IMR-90 (cell line): ENCODE measurements around the gene BTD. TPM values are rescaled to one million over a fixed set of nuclear protein-coding genes. Genes with fewer than 3 reads are reported as not detected.

Experiments used
- ATAC-seq: fragments of 200-7000 bp; cut with Tn5 transposase; 2 replicates; pipeline ENCODE4 v1.9.1; 2020; ENCODE audit warnings: low read depth, mild to moderate bottlenecking, moderate library complexity
- BruUV-seq: library from RNA; stranded (reverse); fragments of 400-500 nt; replicated peaks from 2 replicates; lab custom pipeline; 2021; lab: Mats Ljungman, UMichigan
- CTCF ChIA-PET: fragments of 300-600 bp; formaldehyde crosslinking; extraction: SDS; loops from one replicate; lab custom pipeline; 2021; ENCODE audit warnings: antibody characterized with exemption; lab: Yijun Ruan, JAX
- POLR2A ChIA-PET: fragments of 300-600 bp; sonication (Branson Sonifier 250); formaldehyde crosslinking; loops from one replicate; lab custom pipeline; 2022; ENCODE audit warnings: antibody characterized with exemption; ENCODE audit not compliant: unreplicated experiment; lab: Charles Lee
- DNase-seq: peaks from one replicate; pipeline ENCODE4 v3.0.0; 2013
- H2AFZ ChIP-seq: replicated peaks from 2 replicates; pipeline ENCODE3; 2013; ENCODE audit warnings: low read length, mild to moderate bottlenecking; ENCODE audit not compliant: poor library complexity
- H2AK5ac ChIP-seq: 2 replicates; pipeline ENCODE4 v1.6.1; 2013; ENCODE audit warnings: low read depth, low read length, inconsistent platforms
- H2AK9ac ChIP-seq: replicated peaks from 2 replicates; pipeline ENCODE3; 2013; ENCODE audit warnings: mild to moderate bottlenecking, low read depth, low read length, moderate library complexity; ENCODE audit not compliant: poor library complexity
- H2BK120ac ChIP-seq: 2 replicates; pipeline ENCODE4 v1.6.1; 2013; ENCODE audit warnings: low read depth, low read length, inconsistent platforms
- H2BK15ac ChIP-seq: 3 replicates; pipeline ENCODE4 v1.6.1; 2013; ENCODE audit warnings: low read depth, low read length, inconsistent platforms
- H2BK20ac ChIP-seq: 2 replicates; pipeline ENCODE4 v1.6.1; 2013; ENCODE audit warnings: low read depth, mild to moderate bottlenecking, inconsistent platforms, low read length, moderate library complexity
- H2BK5ac ChIP-seq: 2 replicates; pipeline ENCODE4 v1.6.1; 2013; ENCODE audit warnings: mild to moderate bottlenecking, low read depth, low read length, inconsistent platforms; ENCODE audit not compliant: poor library complexity, severe bottlenecking
- H3K14ac ChIP-seq: replicated peaks from 2 replicates; pipeline ENCODE4 v1.6.1; 2013; ENCODE audit warnings: low read depth, low read length, inconsistent platforms
- H3K18ac ChIP-seq: 2 replicates; pipeline ENCODE4 v1.6.1; 2013; ENCODE audit warnings: low read depth, low read length, control low read depth
- H3K23ac ChIP-seq: 2 replicates; pipeline ENCODE4 v1.6.1; 2013; ENCODE audit warnings: low read depth, low read length, inconsistent platforms
- H3K27ac ChIP-seq: 2 replicates; pipeline ENCODE4 v1.5.1; 2013; ENCODE audit warnings: mild to moderate bottlenecking, control low read depth, low read length; ENCODE audit not compliant: insufficient read depth
- H3K27me3 ChIP-seq: 2 replicates; pipeline ENCODE4 v1.6.1; 2013; ENCODE audit warnings: low read length; ENCODE audit not compliant: control insufficient read depth, insufficient read depth
- H3K36me3 ChIP-seq: 2 replicates; pipeline ENCODE4 v1.6.1; 2013; ENCODE audit warnings: low read length, mixed read lengths; ENCODE audit not compliant: control insufficient read depth, insufficient read depth
- H3K4ac ChIP-seq: 2 replicates; pipeline ENCODE4 v1.6.1; 2013; ENCODE audit warnings: low read depth, low read length, inconsistent platforms
- H3K4me1 ChIP-seq: 2 replicates; pipeline ENCODE4 v1.6.1; 2013; ENCODE audit warnings: low read length, mixed read lengths; ENCODE audit not compliant: control insufficient read depth, insufficient read depth
- H3K4me2 ChIP-seq: 2 replicates; pipeline ENCODE4 v1.6.1; 2013; ENCODE audit warnings: low read depth, mild to moderate bottlenecking, control low read depth, low read length, moderate library complexity
- H3K4me3 ChIP-seq: 2 replicates; pipeline ENCODE4 v1.5.1; 2013; ENCODE audit warnings: low read depth, mild to moderate bottlenecking, control low read depth, low read length, moderate library complexity; ENCODE audit not compliant: insufficient read depth
- H3K56ac ChIP-seq: 2 replicates; pipeline ENCODE4 v1.6.1; 2013; ENCODE audit warnings: low read length, inconsistent platforms; ENCODE audit not compliant: insufficient read depth; ENCODE audit errors: extremely low read depth
- H3K79me1 ChIP-seq, 2 experiments: 2 replicates each; pipeline ENCODE4 v1.6.1; 2013; ENCODE audit warnings: low read length in 2 of 2, inconsistent platforms in 1 of 2, low read depth in 1 of 2
- H3K9ac ChIP-seq: 2 replicates; pipeline ENCODE4 v1.6.1; 2013; ENCODE audit warnings: low read depth, low read length, control low read depth
- H3K9me1 ChIP-seq: 2 replicates; pipeline ENCODE4 v1.6.1; 2013; ENCODE audit warnings: low read length, inconsistent platforms; ENCODE audit not compliant: insufficient read depth
- H3K9me3 ChIP-seq: 2 replicates; pipeline ENCODE4 v1.6.1; 2013; ENCODE audit warnings: low read length; ENCODE audit not compliant: control insufficient read depth, insufficient read depth
- H4K20me1 ChIP-seq: 2 replicates; pipeline ENCODE4 v1.6.1; 2013; ENCODE audit warnings: low read length, inconsistent platforms; ENCODE audit not compliant: insufficient read depth
- H4K5ac ChIP-seq: 2 replicates; pipeline ENCODE4 v1.6.1; 2013; ENCODE audit warnings: mild to moderate bottlenecking, low read depth, low read length, control low read depth
- H4K8ac ChIP-seq, 2 experiments: 2 replicates each; pipeline ENCODE4 v1.6.1; 2013; ENCODE audit warnings: low read depth in 2 of 2, low read length in 2 of 2, control low read depth in 1 of 2, inconsistent platforms in 1 of 2
- H4K91ac ChIP-seq: 2 replicates; pipeline ENCODE4 v1.6.1; 2013; ENCODE audit warnings: low read depth, low read length, inconsistent platforms; ENCODE audit not compliant: insufficient read depth
- MAFK ChIP-seq: IDR thresholded peaks from 2 replicates; pipeline ENCODE4 v1.6.1; 2012; ENCODE audit warnings: low read depth, low read length, improper control_type of control experiment
- MAZ ChIP-seq: IDR thresholded peaks from 2 replicates; pipeline ENCODE4 v1.6.1; 2012; ENCODE audit warnings: low read depth, mild to moderate bottlenecking, low read length, improper control_type of control experiment, moderate library complexity, borderline replicate concordance
- POLR2A ChIP-seq: IDR thresholded peaks from 2 replicates; pipeline ENCODE4 v1.6.1; 2012; ENCODE audit warnings: mild to moderate bottlenecking, low read depth, low read length
- RAD21 ChIP-seq: IDR thresholded peaks from 2 replicates; pipeline ENCODE4 v1.6.1; 2012; ENCODE audit warnings: low read length, improper control_type of control experiment
- SMC3 ChIP-seq: fragments of 150-350 bp; IDR thresholded peaks from 2 replicates; pipeline ENCODE4 v1.6.1; 2016; ENCODE audit warnings: low read depth, mild to moderate bottlenecking, antibody characterized with exemption, low read length, moderate library complexity
- WGBS, 2 experiments: methylation state at CpG; one replicate each; pipeline versions ENCODE4 v1.1.5 to v1.1.7; 2013; ENCODE audit warnings: missing lambda C conversion rate in 2 of 2; ENCODE audit not compliant: insufficient read length in 1 of 2; ENCODE audit errors: extremely low coverage in 2 of 2; 5-methylcytosine and 5-hydroxymethylcytosine counted together
- dilution Hi-C: fragments of 300-500 bp; cut with HindIII; formaldehyde crosslinking; loops from one replicate; pipeline ENCODE4 v1.14.3; 2018; ENCODE audit warnings: low sequenced_read_pairs; ENCODE audit not compliant: unreplicated experiment
- in situ Hi-C: fragments of 300-500 bp; cut with MboI; formaldehyde crosslinking; loops from 3 replicates; pipeline ENCODE4 v1.14.3; 2019; ENCODE audit warnings: low sequenced_read_pairs, inconsistent platforms, mixed read lengths
- intact Hi-C: fragments of 100-400 bp; cut with micrococcal nuclease; formaldehyde crosslinking; loops from 2 replicates; pipeline ENCODE4 v1.10.0; 2022
- polyA plus RNA-seq, 3 experiments: library from polyadenylated mRNA; depleted of rRNA; stranded (reverse); fragments of >200 nt; gene quantifications; 2 replicates each; pipeline ENCODE4 v1.2.3, GENCODE V29; 2012; ENCODE audit warnings: low replicate concordance in 1 of 3
- total RNA-seq: library from RNA; depleted of rRNA; stranded (reverse); fragments of >200 nt; gene quantifications from 2 replicates; pipeline ENCODE4 v1.2.3, GENCODE V29; 2012
- TF ChIP-seq, protein P1 (sequence below): fragments of 150-350 bp; IDR thresholded peaks from 2 replicates; pipeline ENCODE4 v1.6.1; 2016; ENCODE audit warnings: low read depth, mild to moderate bottlenecking, low read length, moderate library complexity, borderline replicate concordance
- TF ChIP-seq, protein P2 (sequence below): conservative IDR thresholded peaks from 2 replicates; pipeline ENCODE4 v1.5.1; 2012; ENCODE audit warnings: mild to moderate bottlenecking, low read depth, low read length, improper control_type of control experiment

BTD gene
- total and polyA plus RNA-seq, 2 of the 4 experiments (the other 2 are of a cell fraction), result 14.8 to 21.1 TPM

DNA sequence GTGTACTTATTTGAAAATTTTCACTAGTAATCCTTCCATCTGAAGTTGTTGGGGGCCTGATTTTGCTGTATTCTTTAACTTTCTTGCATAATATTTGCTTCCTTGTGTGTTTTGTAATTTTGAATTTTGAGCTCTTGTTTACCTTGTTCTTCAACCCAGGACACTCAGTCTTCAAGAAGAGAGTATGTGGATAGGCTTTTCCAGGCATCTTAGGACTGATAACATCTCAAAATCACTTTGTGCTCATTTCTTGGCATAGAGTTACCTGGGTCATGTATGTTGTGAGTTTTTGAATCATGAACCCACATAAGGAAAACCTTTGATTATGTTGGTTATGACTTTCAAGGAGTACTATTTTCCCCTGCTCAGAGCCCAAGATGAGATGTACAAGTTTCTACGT is 13.4 kb downstream of the BTD start:
- Histone ChIP-seq H3K9me1 (no peaks in the 10 kb centered on the region), H3K27ac (no peak overlapping the region), H2AK9ac (no peak overlapping the region), H3K9me3 (peaks cover 2% of the 10 kb centered on the region), H2BK5ac (no peak overlapping the region), H3K36me3 (no peaks in the 10 kb centered on the region), H3K14ac (no peak overlapping the region), H3K4me3 (no peak overlapping the region), H2BK15ac (no peak overlapping the region), H2BK120ac (no peak overlapping the region), H3K27me3 (no peaks in the 10 kb centered on the region), H4K5ac (no peak overlapping the region; the same call in 1 of the 2 replicates), H3K4ac (no peak overlapping the region), H3K9ac (no peak overlapping the region), H4K20me1 (no peaks in the 10 kb centered on the region), H2AFZ (no peak overlapping the region), H4K91ac (no peak overlapping the region; the same call in 1 of the 2 replicates), H3K79me1 (peaks cover 0 to 4% of the 10 kb centered on the region in 2 experiments; a peak in 1 of 4 replicates), H3K23ac (no peak overlapping the region), H4K8ac (no peak overlapping the region), H2AK5ac (no peak overlapping the region), H3K56ac (no peak overlapping the region), H3K18ac (no peak overlapping the region), H3K4me2 (no peak overlapping the region), H2BK20ac (no peak overlapping the region), H3K4me1 (peaks cover 2% of the 10 kb centered on the region; the same call in 1 of the 2 replicates)
- no CpG with 5 or more reads among the region's 1 CpG for WGBS, 2 experiments
- no TSS peak for BruUV-seq
- in situ Hi-C loops, result no loop called here
- DNase-seq, result no peak
- intact Hi-C loops, result no loop called here
- POLR2A ChIA-PET, result no interaction called here
- no peak for ATAC-seq
- TF ChIP-seq SMC3 (no peak), MAZ (no peak), POLR2A (no peak), RAD21 (no peak), MAFK (no peak)
- TF ChIP-seq, protein P1, sequence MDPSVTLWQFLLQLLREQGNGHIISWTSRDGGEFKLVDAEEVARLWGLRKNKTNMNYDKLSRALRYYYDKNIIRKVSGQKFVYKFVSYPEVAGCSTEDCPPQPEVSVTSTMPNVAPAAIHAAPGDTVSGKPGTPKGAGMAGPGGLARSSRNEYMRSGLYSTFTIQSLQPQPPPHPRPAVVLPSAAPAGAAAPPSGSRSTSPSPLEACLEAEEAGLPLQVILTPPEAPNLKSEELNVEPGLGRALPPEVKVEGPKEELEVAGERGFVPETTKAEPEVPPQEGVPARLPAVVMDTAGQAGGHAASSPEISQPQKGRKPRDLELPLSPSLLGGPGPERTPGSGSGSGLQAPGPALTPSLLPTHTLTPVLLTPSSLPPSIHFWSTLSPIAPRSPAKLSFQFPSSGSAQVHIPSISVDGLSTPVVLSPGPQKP, result no peak
- TF ChIP-seq, protein P2, sequence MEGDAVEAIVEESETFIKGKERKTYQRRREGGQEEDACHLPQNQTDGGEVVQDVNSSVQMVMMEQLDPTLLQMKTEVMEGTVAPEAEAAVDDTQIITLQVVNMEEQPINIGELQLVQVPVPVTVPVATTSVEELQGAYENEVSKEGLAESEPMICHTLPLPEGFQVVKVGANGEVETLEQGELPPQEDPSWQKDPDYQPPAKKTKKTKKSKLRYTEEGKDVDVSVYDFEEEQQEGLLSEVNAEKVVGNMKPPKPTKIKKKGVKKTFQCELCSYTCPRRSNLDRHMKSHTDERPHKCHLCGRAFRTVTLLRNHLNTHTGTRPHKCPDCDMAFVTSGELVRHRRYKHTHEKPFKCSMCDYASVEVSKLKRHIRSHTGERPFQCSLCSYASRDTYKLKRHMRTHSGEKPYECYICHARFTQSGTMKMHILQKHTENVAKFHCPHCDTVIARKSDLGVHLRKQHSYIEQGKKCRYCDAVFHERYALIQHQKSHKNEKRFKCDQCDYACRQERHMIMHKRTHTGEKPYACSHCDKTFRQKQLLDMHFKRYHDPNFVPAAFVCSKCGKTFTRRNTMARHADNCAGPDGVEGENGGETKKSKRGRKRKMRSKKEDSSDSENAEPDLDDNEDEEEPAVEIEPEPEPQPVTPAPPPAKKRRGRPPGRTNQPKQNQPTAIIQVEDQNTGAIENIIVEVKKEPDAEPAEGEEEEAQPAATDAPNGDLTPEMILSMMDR, result no peak
- CTCF ChIA-PET, result interaction anchor here (0.9 kb wide), 1 partner anchor 193 kb away, joined by 3 read pairs; no protein-coding TSS in a partner anchor
- dilution Hi-C loops, result no loop called here
